Measurements from ENCODE around the gene MYT1. TPM values are rescaled to one million over a fixed set of nuclear protein-coding genes. Genes with fewer than 3 reads are reported as not detected.

Gene MYT1
- total and polyA plus RNA-seq, 11 donors, result 0.07 to 0.23 (median 0.09) TPM; not detected in 5

- H3K4me1 ChIP-seq, result peaks cover 0 to 41% (median 15%) of the 10 kb centered on the region in 12 donors
- intact Hi-C loops (cut with DNase I), result loop anchor here in 1 of 10 donors (5.0 kb wide), 1 partner anchor 43 kb away; no protein-coding TSS in a partner anchor
- H3K9me3 ChIP-seq, result no peaks in the 10 kb centered on the region
- no peaks in the 10 kb centered on the region for H3K27me3 ChIP-seq
- H3K27ac ChIP-seq, result no peak overlapping the region
- TF ChIP-seq POLR2A (IDR thresholded peaks at IDR 0.05), result no peak
- TF ChIP-seq CTCF (IDR thresholded peaks at IDR 0.05), result no peak
- WGBS, 4 donors, result 94 to 98% (median 96%) methylated on average over 53 of the region's 53 CpGs
- no peak overlapping the region for H3K4me3 ChIP-seq
- no peak for DNase-seq
- peak in 1 of 4 donors; percentile 57 for ATAC-seq
- H3K36me3 ChIP-seq, result peaks cover 0 to 64% (median 51%) of the 10 kb centered on the region in 9 donors
Observed at GRCh38 chr20:64269604-64270411, 105.6 kb downstream of the MYT1 start.

- H3K9me3 ChIP-seq, result no peaks in the 10 kb centered on the region
- H3K27me3 ChIP-seq, result no peaks in the 10 kb centered on the region
- ATAC-seq, result no peak
- WGBS, 4 donors, result 86 to 90% (median 86%) methylated on average over 11 of the region's 11 CpGs
- no peak for DNase-seq
- no peak overlapping the region for H3K27ac ChIP-seq
- peaks cover 0 to 25% (median 7%) of the 10 kb centered on the region in 12 donors for H3K4me1 ChIP-seq
- peaks cover 0 to 64% (median 41%) of the 10 kb centered on the region in 9 donors for H3K36me3 ChIP-seq
- intact Hi-C loops (cut with DNase I), result loop anchor here in 1 of 10 donors (5.0 kb wide), 1 partner anchor 44 kb away; no protein-coding TSS in a partner anchor
- H3K4me3 ChIP-seq, result no peak overlapping the region
- no peak for TF ChIP-seq POLR2A (IDR thresholded peaks at IDR 0.05)
- TF ChIP-seq CTCF (IDR thresholded peaks at IDR 0.05), result no peak
Observed at GRCh38 chr20:64271636-64272035, 107.4 kb downstream of the MYT1 start.

- WGBS, 4 donors, result 73 to 90% (median 87%) methylated on average over 19 of the region's 19 CpGs
- DNase-seq, result no peak
- no peak for ATAC-seq
- Histone ChIP-seq H3K36me3 (peaks cover 0 to 56% (median 30%) of the 10 kb centered on the region in 9 donors), H3K9me3 (no peaks in the 10 kb centered on the region), H3K4me3 (no peak overlapping the region), H3K27me3 (no peaks in the 10 kb centered on the region), H3K27ac (no peak overlapping the region), H3K4me1 (peaks cover 0 to 12% (median 4%) of the 10 kb centered on the region in 12 donors)
- intact Hi-C loops (cut with DNase I), result loop anchor here in 1 of 10 donors (5.0 kb wide), 1 partner anchor 46 kb away; no protein-coding TSS in a partner anchor
- TF ChIP-seq CTCF (IDR thresholded peaks at IDR 0.05), result no peak
- TF ChIP-seq POLR2A (IDR thresholded peaks at IDR 0.05), result no peak
Observed at GRCh38 chr20:64273109-64273508, 108.9 kb downstream of the MYT1 start.

- no peak for ATAC-seq
- H3K4me1 ChIP-seq, result peaks cover 0 to 8% (median 0%) of the 10 kb centered on the region in 12 donors
- 92 to 95% (median 94%) methylated on average over 7 of the region's 7 CpGs for WGBS, 4 donors
- intact Hi-C loops (cut with DNase I), result no loop called here
- no peaks in the 10 kb centered on the region for H3K27me3 ChIP-seq
- DNase-seq, result no peak
- H3K9me3 ChIP-seq, result no peaks in the 10 kb centered on the region
- no peak for TF ChIP-seq CTCF (IDR thresholded peaks at IDR 0.05)
- no peak for TF ChIP-seq POLR2A (IDR thresholded peaks at IDR 0.05)
- no peak overlapping the region for H3K27ac ChIP-seq
- H3K36me3 ChIP-seq, result peaks cover 0 to 47% (median 24%) of the 10 kb centered on the region in 9 donors
- H3K4me3 ChIP-seq, result no peak overlapping the region
Observed at GRCh38 chr20:64276817-64277216, 112.6 kb downstream of the MYT1 start.
